ENCODE data around the gene RBM20. TPM values are rescaled to one million over a fixed set of nuclear protein-coding genes. Genes with fewer than 3 reads are reported as not detected.
"Not testable (repeated sequence)": the region's sequence is repeated elsewhere in the genome, so short reads cannot be mapped to it uniquely, and the experiment has no call there.

Gene RBM20
- total RNA-seq, 4 donors from 2014 or later: 0.62 to 7.4 (median 3.9) TPM

DNA sequence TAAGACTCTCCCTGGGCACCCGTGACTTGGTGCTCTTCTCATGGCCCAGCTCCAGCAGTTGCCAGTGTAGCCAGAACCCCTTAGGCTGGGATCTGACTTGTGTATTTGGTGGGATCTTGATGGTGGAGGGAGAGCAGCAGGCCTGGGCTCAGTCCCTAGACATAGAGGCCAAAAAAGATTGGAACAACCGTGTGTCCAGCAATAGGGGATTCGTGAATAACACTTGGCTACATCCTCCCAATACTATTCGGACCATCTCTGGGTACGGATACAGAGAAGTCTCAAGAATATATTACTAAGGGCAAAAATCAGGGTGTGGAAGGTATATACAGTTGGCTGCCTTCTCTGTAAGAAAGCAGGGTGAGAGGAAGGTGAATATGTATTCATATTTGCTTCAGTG, 17.2 kb downstream of the RBM20 start:
- 50 to 95% methylated on average over 2 to 4 of the region's 5 CpGs for WGBS, 2 donors (ENCODE audit: low coverage in 1 of 2)
- Histone ChIP-seq H3K27ac (no peak overlapping the region), H3K36me3 (no peaks in the 10 kb centered on the region), H3K4me1 (no peaks in the 10 kb centered on the region), H3K4me3 (no peak overlapping the region), H3K9me3 (no peaks in the 10 kb centered on the region), H3K27me3 (no peaks in the 10 kb centered on the region)
- ATAC-seq: no peak
- TF ChIP-seq POLR2A (IDR thresholded peaks at IDR 0.05) (no peak), POLR2AphosphoS5 (IDR thresholded peaks at IDR 0.05) (no peak), EP300 (IDR thresholded peaks at IDR 0.05) (no peak)

- ATAC-seq: peak; percentile 71
- Histone ChIP-seq H3K4me3 (no peak overlapping the region), H3K36me3 (no peaks in the 10 kb centered on the region), H3K27ac (peak overlapping the region in 3 of 4 donors; percentile 4 to 40 (median 38)), H3K9me3 (no peaks in the 10 kb centered on the region), H3K27me3 (no peaks in the 10 kb centered on the region), H3K4me1 (no peaks in the 10 kb centered on the region)
- TF ChIP-seq POLR2A (IDR thresholded peaks at IDR 0.05) (no peak), CTCF (IDR thresholded peaks at IDR 0.05) (no peak), POLR2AphosphoS5 (IDR thresholded peaks at IDR 0.05) (peak; percentile 52)
- 45 to 66% methylated on average over 7 to 10 of the region's 10 CpGs for WGBS, 2 donors (ENCODE audit: low coverage in 1 of 2)
Measured at GRCh38 chr10:110664483-110665420, 20.6 kb downstream of the RBM20 start.

- not testable (repeated sequence) for H3K27me3 ChIP-seq, H3K36me3 ChIP-seq, H3K4me1 ChIP-seq, H3K9me3 ChIP-seq, ATAC-seq, H3K4me3 ChIP-seq
- WGBS, 2 donors (ENCODE audit: low coverage in 1 of 2): 29 to 56% methylated on average over 1 to 2 of the region's 2 CpGs
- peak overlapping the region in 1 of 4 donors; percentile 6 for H3K27ac ChIP-seq
Measured at GRCh38 chr10:110666259-110666658, 22.1 kb downstream of the RBM20 start.

GRCh38 chr10:110666673-110667072, 22.5 kb downstream of the RBM20 start:
- Histone ChIP-seq H3K4me1 (peaks cover 0 to under 1% (median 0%) of the 10 kb centered on the region in 3 donors), H3K27ac (peak overlapping the region in 2 of 4 donors; percentile 60 to 78)

DNA sequence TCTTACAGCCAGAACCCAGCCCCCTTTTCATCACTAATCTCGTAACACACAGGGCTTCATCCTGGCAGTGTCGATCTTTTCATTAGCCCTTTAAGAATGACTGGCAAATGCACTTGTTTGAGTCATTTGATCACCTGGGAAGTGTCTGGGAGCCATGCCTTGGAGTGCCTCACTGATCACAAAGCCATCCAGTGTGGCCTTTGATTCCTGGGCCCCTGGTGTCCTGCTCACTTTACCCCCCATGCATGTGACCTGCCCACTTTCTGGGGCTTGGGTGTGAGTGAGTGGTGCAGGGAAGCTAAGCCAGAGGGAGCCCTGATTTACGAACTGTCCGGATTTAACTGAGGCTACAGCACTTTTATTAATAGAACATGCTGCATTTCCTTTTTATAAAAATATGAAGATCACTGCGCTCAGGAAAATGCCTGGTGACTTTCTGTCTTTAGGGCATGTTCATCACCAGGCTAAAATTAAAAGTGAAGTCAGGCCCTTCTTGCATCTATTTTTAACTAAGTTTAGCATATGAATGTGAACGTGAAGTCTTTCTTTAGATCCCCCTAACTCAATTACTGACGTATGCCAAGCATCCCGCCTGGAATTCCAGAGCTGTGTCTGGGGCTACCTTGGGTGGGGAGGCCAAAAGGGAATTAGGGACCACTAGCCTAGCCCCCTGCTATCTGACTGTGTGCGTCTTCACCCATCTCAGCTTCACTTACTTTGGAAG, 23.6 kb downstream of the RBM20 start:
- WGBS, 2 donors (ENCODE audit: low coverage in 1 of 2): 46 to 60% methylated on average over 7 to 9 of the region's 9 CpGs
- no peak for ATAC-seq
- no peaks in the 10 kb centered on the region for H3K36me3 ChIP-seq
- H3K4me3 ChIP-seq: no peak overlapping the region
- H3K27ac ChIP-seq: peak overlapping the region in 3 of 4 donors; percentile 53 to 78 (median 63)
- TF ChIP-seq POLR2AphosphoS5 (IDR thresholded peaks at IDR 0.05) (no peak), CTCF (IDR thresholded peaks at IDR 0.05) (no peak), POLR2A (IDR thresholded peaks at IDR 0.05) (no peak), EP300 (IDR thresholded peaks at IDR 0.05) (no peak)
- H3K27me3 ChIP-seq: no peaks in the 10 kb centered on the region
- H3K9me3 ChIP-seq: no peaks in the 10 kb centered on the region
- H3K4me1 ChIP-seq: peaks cover 0 to 10% (median 0%) of the 10 kb centered on the region in 3 donors

More at GRCh38 chr10:110666673-110667072, 22.5 kb downstream of the RBM20 start:
- no peaks in the 10 kb centered on the region for H3K9me3 ChIP-seq
- no peak for ATAC-seq
- H3K27me3 ChIP-seq: no peaks in the 10 kb centered on the region
- H3K36me3 ChIP-seq: no peaks in the 10 kb centered on the region
- TF ChIP-seq CTCF (IDR thresholded peaks at IDR 0.05) (no peak), POLR2A (IDR thresholded peaks at IDR 0.05) (no peak), EP300 (IDR thresholded peaks at IDR 0.05) (no peak), POLR2AphosphoS5 (IDR thresholded peaks at IDR 0.05) (no peak)
- 75 to 100% methylated on average over 1 to 3 of the region's 3 CpGs for WGBS, 2 donors (ENCODE audit: low coverage in 1 of 2)
- no peak overlapping the region for H3K4me3 ChIP-seq

Data from gastroesophageal sphincter (tissue), 4 donors.